Inferior parietal cortex (tissue), 1 donor: Measurements from ENCODE around the gene FCRL3.
"Not testable (repeated sequence)": the region's sequence is repeated elsewhere in the genome, so short reads cannot be mapped to it uniquely, and the experiment has no call there.

ENCODE experiments used
- DNase-seq: peaks from one replicate; pipeline ENCODE4 v3.0.0-alpha.2; 2016; ENCODE audit errors: extremely low spot score

Gene FCRL3, protein sequence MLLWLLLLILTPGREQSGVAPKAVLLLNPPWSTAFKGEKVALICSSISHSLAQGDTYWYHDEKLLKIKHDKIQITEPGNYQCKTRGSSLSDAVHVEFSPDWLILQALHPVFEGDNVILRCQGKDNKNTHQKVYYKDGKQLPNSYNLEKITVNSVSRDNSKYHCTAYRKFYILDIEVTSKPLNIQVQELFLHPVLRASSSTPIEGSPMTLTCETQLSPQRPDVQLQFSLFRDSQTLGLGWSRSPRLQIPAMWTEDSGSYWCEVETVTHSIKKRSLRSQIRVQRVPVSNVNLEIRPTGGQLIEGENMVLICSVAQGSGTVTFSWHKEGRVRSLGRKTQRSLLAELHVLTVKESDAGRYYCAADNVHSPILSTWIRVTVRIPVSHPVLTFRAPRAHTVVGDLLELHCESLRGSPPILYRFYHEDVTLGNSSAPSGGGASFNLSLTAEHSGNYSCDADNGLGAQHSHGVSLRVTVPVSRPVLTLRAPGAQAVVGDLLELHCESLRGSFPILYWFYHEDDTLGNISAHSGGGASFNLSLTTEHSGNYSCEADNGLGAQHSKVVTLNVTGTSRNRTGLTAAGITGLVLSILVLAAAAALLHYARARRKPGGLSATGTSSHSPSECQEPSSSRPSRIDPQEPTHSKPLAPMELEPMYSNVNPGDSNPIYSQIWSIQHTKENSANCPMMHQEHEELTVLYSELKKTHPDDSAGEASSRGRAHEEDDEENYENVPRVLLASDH

DNA sequence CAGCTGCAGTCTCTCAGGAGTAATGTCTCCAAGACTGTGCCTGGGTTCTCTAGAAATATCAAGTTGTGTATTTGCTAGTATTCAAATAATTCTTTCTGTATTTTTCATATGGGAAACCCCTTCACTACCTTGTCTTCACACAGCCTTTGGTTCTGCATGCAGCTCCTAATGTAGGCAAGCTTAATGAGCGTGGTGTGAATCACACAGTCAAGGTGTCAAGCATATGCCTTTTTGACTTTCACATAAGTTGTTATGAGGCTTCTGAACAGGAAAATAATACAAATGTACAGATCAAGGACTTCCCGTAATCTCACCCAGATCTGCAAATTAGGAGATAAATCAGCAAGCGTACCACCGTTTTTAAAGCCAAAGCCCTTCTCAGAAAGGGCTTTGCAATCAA, at the start of gene FCRL3:
FCRL3 (minus strand) TSS at position 38 of the 400 bp plus-strand sequence. CDS start 280 bp downstream, outside the sequence.
- no peak for DNase-seq

DNA sequence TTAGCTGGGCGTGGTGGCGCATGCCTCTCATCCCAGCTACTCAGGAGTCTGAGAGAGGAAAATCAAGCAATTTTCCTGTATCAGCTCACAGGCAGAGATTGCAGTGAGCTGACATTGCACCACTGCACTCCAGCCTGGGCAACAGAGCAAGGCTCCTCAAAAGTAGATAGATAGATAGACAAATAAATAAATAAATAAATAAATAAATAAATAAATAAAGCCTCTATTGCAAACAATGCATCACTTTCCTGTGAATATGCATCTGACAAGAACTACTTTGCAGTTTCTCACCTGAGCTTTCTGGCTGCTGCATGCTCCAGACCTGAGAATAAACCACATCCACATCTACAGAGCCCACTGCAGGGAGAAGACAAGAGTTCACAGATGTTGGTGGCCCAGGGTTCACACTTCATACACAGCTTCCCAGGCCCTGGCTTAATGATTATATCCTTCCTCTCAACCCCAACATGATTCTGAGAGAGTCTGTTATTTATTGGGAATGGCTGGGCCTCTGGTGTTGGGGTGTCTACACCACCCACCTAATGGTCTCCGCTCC, 47.8 kb upstream of the FCRL3 start:
- DNase-seq, result no peak

DNA sequence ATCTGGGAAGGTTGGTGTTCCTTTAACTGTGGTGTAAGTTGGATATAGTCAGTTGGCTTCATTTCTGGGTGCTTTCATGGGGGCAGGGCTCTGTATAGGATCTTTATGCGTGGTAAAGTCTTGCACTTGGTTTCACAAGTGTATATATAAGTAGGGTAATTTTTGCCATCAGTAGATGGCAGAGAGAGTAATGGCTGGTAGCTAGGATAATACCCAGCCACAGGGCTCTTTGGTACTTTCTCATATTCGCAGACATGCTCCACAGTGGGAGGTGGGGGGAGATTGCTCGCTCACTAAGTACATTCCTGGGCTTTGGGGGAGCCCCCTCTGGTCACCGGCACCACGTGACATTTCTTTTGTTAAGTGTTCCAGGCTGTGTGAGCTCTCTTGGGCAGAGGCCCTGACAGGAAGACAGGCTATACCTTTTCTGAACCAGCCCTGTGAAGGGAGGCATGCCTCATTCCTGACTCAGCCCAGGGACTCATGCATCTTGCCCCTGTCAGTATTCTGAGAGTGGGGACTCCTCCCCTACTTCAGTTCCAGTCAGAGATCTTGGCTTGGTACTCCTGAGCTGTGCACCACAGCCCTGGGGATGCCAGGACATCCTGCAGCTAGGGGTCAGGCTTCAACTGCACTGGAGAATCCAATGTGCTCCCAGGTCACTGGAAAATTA, 38.8 kb upstream of the FCRL3 start:
- DNase-seq, result no peak

DNA sequence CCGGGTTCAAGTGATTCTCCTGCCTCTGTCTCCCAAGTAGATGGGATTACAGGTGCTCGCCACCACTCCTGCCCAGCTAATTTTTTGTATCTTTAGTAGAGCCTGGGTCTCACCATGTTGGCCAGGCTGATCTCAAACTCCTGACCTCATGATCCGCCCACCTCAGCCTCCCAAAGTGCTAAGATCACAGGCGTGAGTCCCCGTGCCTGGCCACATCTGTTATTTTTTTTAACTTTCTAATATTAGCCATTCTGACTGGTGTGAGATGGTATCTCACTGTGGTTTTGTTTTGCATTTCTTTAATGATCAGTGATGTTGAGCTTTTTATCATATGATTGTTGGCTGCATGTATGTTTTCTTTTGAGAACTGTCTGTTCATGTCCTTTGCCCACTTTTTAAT, 35.4 kb upstream of the FCRL3 start:
- not testable (repeated sequence) for DNase-seq

DNA sequence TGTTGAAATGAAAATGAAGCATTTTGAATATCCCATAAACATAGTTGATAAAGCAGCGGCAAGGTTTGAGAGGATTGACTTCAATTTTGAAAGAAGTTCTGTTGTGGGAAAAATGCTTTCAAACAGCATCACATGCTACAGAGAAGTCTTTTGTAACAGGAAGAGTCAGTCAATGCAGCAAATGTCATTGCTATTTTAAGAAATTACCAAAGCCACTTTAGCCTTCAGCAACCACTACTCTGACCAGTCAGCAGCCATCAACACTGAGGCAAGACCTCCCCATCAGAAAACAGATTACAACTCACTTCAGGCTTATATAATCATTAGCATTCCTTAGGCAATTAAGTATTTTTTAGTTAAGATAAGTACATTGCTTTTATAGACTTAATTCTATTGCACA, 33.8 kb upstream of the FCRL3 start:
- DNase-seq, result no peak

DNA sequence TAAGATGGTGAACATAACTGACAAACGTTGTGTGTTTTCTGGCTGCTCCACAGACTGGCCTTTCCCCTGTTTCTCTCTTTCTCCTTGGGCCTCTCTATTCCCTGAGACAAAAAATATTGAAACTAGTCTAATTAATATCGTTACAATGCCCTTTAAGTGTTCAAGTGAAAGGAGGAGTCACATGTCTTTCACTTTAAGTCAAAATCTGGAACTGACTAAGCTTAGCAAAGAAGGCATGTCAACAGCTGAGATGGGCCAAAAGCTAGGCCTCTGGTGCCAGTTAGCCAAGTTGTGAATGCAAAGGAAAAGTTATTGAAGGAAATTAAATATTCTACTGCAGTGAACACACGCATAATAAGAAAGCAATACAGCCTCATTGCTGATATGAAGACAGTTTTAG, 32.2 kb upstream of the FCRL3 start:
- DNase-seq, result no peak

DNA sequence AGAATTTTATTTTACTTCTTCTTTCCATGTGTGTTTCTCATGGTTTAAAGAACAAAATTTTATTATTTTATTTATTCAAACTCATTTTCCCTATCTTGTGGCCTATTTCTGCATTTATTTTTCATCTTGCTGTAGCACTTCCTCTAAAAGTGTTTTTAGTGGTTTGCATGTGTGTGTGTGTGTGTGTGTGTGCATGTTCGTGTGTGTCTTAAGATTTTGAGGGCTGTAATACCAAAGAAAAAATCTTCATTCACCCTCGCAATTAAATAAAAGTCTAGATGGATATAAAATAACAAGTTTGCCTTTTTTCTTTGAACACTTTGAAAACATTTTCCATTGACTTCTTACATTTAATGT, 24.6 kb upstream of the FCRL3 start:
- DNase-seq, result no peak

DNA sequence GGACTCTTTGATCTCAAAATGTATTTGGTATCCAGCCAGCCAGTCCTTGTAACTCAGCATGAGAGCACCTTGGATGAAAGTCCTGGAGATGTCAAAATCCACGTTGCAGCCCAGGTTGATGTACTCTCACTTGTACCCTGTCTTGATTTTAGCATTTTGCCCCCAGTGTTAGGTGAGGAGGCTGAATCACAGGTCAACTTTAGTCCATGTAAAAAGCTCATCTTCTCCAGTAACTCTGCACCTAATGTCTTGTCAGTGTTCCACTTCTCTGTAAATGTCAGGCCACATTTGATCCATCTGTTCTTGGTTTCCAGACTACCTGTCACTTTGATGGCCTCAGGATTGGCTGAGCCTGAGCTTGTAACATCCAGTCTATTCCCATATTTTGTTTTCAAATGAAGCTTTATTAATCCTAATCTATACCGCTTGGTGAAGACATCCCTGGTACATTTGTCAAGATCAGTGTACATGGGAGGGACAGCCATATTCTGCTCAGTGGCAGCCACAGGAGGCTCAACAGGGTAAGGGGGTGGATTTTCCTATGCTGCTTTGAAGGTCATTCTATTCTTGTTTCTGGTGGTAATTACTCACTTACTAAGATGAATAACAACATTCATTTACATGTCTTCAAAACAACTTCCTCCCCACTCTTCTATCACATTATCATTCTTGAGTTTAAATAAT, 24.1 kb upstream of the FCRL3 start:
- no peak for DNase-seq

DNA sequence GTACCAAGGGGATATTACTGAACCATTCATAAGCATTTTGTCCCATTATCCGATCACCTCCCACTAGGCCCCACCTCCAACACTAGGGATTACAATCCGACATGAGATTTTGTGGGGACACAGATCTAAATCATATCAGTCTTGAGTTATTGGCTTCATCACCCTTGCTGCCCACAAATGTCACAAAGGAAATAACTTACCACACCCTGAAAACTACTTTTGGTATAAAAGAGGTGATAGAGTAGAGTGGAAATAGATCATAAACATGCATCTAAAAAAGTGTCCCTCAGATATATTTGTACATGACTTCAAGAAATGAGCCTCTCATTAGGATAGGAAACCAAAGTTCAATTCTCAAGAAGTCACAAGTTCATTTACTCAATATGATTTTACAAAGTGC, 22.6 kb upstream of the FCRL3 start:
- DNase-seq, result no peak

DNA sequence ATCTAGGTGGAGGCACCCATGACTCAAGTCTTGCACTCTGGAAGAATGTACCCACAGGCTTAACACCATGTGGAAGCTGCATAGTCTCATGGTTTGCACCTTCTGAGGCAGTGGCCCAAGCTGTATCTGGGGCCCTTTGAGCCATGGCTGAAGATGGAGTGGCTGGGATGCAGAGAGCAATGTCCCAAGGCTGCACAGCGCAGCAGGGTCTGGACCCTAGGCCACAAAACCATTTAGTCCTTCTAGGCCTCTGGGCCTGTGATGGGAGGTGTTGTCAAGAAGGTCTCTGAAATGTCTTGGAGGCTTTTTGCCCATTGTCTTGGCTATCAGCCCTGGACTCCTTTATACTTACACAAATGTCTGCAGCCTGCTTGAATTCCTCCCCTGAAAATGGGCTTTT, 21.4 kb upstream of the FCRL3 start:
- no peak for DNase-seq

DNA sequence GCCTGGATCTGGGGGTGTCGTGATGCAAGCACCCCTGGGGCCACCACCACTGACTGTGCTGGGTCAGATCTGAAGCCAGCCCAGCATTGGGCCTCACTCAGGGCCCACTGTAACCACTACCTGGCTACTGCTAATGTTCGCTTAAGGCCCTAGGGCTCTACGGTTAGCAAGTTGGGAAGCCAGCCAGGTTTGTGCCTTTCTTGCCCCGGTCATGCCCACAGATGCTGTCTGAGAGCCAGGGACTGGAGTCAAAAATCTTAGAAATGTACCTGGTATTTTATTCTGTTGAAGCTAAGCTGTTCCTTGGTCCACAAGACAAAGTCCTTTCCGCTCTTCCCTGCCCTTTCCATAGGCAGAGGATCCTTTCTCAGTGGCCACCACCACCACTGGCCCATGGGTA, 15.2 kb upstream of the FCRL3 start:
- DNase-seq, result no peak

DNA sequence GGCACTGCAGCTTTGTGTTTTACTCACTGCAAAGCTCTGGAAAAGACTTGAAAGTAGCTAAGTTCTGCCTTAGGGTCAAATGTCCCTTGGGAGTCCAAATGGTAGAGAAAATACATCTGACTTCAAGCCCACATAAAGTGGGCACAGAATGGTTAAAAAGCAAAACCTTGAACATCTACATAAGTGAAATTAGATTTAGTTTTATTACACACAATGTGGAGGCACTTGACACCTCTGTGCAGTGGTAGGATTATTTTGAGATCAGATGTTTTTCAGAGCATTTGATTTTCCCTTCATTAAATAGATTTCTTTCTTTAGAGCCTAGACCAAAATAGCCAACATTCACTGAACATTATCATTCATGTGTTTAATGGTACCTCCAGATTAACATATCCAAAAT, 11.2 kb upstream of the FCRL3 start:
- no peak for DNase-seq

DNA sequence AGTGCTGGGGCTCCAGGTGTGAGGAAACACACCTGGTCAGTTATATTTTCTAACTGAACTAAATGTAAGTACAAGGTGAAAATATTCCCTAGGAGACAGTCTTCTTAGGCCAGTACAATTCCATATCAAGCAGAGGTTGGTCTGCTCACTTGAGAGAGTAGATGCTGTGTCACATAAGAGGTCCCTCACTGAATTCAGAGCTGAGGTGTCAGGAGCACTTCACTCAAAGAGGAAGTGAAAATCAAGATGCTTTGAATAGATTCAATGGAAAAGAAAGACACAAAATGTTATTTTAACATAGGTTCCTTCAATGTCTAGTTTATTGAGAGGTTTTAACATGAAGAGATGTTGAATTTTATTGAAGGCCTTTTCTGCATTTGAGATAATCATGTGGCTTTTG, 4.3 kb upstream of the FCRL3 start:
- DNase-seq, result no peak

DNA sequence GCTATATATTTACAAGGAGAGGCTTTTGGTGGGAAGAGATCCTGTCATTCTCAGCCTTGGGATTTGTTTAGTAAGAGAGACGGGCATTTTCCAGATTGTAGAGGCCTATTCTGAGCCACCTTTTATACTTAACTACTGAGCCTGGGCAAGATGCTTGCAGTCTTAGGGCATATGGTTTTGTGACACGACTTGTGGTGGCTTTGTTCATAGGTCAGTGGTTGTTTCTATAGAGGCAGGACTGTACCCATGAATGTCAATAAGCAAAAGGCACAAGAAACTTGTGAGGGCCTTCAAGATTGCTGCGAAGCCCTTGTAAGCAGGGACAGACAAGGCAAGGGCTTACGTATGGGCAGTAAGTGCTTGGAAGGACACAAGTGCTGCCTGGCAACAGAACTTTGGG, 3.4 kb upstream of the FCRL3 start:
- no peak for DNase-seq

DNA sequence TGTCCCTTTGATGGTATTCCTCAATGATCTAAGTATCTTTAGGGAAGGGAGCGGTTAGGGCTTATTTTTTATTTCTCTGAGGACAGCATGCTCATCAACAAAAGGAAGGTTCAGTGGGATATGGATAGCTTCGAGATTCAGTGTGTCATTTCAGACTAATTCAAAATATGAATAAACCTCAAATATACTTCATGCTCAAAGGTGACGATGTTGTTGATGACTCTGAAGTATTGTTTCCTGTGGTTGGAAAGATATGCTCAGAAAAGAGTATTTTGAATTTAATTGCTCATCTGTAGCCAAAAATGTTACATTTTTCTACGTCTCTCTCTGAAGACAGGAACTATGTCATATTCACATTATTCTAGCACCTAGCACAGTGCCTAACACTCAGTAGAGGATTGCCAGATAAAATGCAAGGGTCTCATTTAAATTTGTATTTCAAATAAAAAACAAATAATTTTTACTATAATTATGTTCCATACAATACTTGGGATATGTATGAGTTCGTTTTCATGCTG, 1.8 kb upstream of the FCRL3 start:
- DNase-seq, result no peak

DNA sequence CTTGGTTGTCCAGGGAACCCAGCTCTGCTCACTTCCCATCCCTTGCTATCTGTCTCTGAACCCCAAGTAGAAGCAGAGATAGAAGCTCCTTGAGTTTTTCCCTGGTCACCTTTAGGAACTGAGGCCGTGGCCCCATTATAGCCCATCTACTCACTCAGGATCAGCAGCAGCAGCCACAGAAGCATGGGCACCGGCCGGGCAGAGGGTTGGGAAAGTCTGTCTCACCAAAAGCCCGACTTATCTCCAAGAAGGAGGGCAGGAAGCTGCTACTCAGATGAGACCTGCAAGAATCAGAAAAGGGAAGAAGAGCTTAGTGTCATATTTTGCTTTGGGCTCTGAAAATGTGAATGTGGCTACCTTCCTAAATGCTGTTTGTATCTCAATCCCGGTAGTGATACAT, 264 bp downstream of the FCRL3 start:
- DNase-seq, result no peak

DNA sequence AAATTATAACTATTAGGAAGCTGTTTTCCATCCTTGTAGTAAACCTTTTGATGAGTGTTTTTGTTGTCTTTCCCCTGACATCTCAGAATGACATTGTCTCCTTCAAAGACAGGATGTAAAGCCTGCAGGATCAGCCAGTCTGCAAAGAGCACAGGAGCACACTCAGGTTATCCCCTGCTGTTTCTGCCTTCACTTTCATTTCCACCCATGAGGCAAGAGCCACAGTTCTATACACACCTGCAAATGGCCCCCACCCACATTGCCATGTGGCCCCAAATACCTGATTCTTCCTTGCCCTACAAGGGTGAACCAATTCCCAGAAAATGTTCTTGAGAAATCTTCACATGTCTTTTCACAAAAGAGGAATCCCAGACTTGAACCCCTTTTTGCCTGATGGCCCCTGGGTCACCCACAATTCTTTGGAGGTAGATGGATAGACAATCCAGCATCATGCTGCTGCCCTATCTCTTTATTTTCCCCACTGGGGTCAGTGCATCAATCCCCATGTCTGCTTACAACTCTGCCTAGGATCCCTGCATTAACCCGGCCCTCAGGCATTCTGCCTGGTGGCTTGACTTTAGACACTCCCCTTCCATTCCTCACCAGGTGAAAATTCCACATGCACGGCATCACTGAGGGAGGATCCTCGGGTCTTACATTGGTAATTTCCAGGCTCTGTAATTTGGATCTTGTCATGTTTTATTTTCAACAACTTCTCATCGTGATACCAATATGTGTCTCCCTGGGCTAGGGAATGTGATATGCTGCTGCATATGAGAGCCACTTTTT, 2.6 kb downstream of the FCRL3 start:
- DNase-seq, result no peak

DNA sequence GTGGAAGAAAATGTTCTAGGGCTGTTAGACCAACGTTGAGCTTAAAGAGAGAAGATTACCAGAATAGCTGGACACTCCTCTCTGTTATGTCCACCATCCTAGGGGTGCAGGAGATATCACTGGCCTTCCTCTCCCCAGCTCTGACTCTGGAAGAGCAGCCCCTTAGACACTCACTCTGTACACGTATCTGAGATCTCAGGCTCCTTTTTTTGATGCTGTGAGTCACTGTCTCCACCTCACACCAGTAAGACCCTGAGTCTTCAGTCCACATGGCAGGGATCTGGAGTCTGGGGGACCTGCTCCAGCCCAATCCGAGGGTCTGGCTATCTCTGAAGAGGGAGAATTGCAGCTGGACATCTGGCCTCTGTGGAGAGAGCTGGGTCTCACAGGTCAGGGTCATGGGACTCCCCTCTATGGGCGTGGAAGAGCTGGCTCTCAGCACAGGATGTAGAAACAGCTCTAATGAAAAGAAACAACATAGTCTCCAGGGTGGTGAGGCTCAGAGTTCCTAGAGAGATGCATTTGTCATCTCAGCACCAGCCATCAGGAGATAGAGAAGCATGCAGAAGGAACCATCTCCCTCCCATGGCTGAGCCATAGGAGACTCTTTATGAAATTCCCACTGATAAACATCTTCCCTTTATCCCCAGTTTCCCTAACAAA, 3.5 kb downstream of the FCRL3 start:
- DNase-seq, result no peak

DNA sequence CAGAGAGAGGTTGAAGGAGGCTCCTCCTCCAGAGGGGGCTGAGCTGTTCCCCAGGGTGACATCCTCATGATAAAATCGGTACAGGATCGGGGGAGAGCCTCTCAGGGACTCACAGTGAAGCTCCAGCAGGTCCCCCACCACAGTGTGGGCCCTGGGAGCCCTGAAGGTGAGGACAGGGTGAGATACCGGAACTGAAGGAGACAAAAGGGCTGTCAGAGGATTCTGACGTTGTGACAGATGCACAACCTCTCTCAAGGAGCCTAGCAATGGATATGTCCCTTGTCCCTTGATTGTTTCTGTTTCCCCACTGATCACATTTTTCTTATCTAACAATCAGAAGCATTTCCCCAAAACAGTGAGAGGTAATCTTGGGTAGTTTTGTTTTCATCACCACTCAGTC, 5.2 kb downstream of the FCRL3 start:
- no peak for DNase-seq

DNA sequence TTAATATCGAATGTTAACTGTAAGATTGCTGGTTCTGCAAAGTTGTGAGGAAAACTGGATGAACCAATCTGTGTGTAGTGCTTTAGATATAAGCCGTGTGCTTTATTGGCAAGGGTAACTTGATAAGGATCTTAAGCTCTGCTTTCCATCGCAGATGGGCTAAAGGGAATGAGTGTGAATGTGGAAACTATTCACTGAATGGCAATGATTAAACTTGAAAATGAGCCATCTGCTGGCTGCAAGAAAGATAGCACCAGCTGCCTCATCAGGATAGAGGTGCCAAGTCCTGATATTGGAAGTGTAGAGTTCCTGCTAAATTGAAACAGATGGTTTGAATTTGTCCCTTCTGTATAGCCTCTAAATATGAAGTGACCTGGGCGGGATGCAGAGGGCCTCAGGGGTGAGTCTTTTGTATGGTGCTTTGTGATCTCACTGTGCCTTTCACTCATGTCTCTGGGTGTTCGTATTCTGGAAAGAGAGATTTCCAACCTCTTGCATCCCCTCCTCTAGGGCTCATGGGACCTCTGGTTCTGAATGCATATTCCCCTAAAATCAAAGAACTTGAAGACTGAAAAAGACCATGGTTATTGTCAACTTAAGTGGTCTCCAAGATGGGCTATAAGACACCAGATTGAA, 9.2 kb downstream of the FCRL3 start:
- DNase-seq, result peak; percentile 68
